HUES64 (cell line): ENCODE data around the gene KCNJ9.

Experiments used
- H3K27ac ChIP-seq: 2 replicates; pipeline ENCODE4 v1.7.0; 2013; ENCODE audit warnings: low read depth, low read length, inconsistent platforms
- H3K27me3 ChIP-seq: 2 replicates; pipeline ENCODE4 v1.6.1; 2013; ENCODE audit warnings: mild to moderate bottlenecking, low read length; ENCODE audit not compliant: insufficient read depth
- H3K36me3 ChIP-seq: 2 replicates; pipeline ENCODE4 v1.6.1; 2013; ENCODE audit warnings: mild to moderate bottlenecking, low read length; ENCODE audit not compliant: insufficient read depth
- H3K4me1 ChIP-seq: 2 replicates; pipeline ENCODE4 v1.6.1; 2013; ENCODE audit warnings: mild to moderate bottlenecking, low read length, moderate library complexity; ENCODE audit not compliant: insufficient read depth
- H3K4me3 ChIP-seq: 2 replicates; pipeline ENCODE4 v1.5.1; 2013; ENCODE audit warnings: mild to moderate bottlenecking, low read length, moderate library complexity
- H3K9ac ChIP-seq: 2 replicates; pipeline ENCODE4 v1.6.1; 2013; ENCODE audit warnings: mild to moderate bottlenecking, low read depth, low read length
- H3K9me3 ChIP-seq: 2 replicates; pipeline ENCODE4 v1.6.1; 2013; ENCODE audit warnings: low read depth, low read length; ENCODE audit not compliant: insufficient read depth
- WGBS: fragments of 150-250, 120-280 bp; methylation state at CpG from one replicate; pipeline ENCODE4 v1.1.7; 2013; ENCODE audit warnings: missing lambda C conversion rate; 5-methylcytosine and 5-hydroxymethylcytosine counted together

Gene KCNJ9

DNA sequence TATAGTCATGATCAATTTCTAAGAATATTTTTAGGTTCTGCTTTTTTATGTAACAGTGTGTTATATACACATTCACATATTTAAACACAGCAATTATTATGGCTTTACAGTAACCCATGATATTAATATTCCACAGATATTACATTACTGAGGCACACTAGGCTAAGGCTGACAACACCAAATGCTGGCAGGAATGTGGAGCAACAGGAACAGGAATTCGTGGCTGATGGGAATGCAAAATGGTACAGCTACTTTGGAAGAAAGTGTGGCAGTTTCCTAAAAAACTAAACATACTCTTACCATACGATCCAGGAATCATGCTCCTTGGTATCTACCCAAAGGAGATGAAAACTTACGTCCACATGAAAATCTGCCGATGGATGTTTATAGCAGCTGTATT, 1.9 kb upstream of the KCNJ9 start:
- H3K9me3 ChIP-seq = no peaks in the 10 kb centered on the region
- peaks cover 60% of the 10 kb centered on the region for H3K27me3 ChIP-seq
- WGBS = 70% methylated on average over 4 of the region's 4 CpGs
- no peaks in the 10 kb centered on the region for H3K36me3 ChIP-seq
- H3K4me3 ChIP-seq = no peak overlapping the region
- H3K4me1 ChIP-seq = no peaks in the 10 kb centered on the region
- H3K9ac ChIP-seq = no peak overlapping the region
- H3K27ac ChIP-seq = no peak overlapping the region

DNA sequence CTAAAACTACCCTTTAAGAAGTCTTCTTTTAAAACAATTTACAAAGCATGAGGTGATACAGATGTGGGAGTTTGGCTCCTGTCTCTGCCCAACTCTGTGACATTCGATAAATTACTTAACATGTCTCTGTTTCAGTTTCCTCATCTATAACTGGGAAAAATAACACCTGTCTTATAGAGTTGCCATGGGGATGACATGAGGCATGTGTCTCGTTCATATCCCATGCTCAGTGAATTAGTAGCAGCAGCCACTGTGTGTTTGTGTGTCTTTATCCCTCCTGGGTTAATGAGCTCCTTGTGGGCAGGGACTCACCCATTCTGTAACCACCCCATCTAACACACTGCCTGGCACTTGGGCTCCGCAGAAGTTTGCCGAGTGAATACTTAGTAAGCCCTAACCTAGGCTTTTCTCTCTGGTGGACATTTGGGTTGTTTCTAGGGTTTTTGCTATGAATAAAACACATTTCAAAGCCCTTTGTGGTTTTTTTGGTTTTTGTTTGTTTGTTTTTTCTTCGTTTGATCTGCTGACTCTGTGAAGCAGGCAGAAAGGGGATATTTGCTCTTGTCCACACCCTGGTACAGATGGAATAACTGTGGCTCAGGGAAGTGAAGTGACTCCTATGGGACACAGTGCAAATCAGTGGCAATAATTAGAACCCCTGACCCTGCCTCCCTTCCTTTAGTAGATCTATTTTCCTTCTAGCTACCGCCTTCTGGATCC, 797 bp upstream of the KCNJ9 start:
- Histone ChIP-seq H3K9me3 (no peaks in the 10 kb centered on the region), H3K4me1 (no peaks in the 10 kb centered on the region), H3K27ac (no peak overlapping the region), H3K36me3 (no peaks in the 10 kb centered on the region), H3K4me3 (no peak overlapping the region), H3K27me3 (peaks cover 68% of the 10 kb centered on the region), H3K9ac (no peak overlapping the region)
- WGBS = 70% methylated on average over 6 of the region's 6 CpGs

- no CpG with 5 or more reads among the region's 2 CpGs for WGBS
- Histone ChIP-seq H3K27ac (no peak overlapping the region), H3K9me3 (no peaks in the 10 kb centered on the region), H3K27me3 (peaks cover 76% of the 10 kb centered on the region), H3K4me1 (0 out of 2 replicates have a peak, but pooled peaks cover 3% of the 10 kb centered on the region), H3K9ac (no peak overlapping the region), H3K4me3 (no peak overlapping the region), H3K36me3 (no peaks in the 10 kb centered on the region)
Measured at GRCh38 chr1:160082487-160082886, 1.1 kb downstream of the KCNJ9 start.

DNA sequence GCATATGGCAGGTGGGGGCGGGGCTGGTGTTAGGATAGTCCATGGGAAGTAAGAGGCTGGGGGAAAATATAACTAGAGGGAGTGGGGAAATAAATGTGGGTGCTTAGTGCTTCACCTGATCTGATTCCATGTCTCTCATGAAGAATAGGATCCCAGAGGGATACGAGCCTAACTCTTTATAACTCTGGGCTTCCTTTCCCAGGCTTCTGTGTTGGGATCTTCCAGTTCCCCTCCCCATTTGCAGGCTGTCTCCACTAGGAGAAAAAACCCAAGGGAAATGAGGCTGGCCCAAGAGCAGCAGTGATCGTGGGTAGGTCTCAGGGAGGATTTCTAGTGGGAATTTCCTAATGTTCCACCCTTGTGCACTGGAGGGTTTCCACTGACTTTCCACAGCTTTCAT, 1.6 kb downstream of the KCNJ9 start:
- H3K27me3 ChIP-seq = peaks cover 76% of the 10 kb centered on the region

DNA sequence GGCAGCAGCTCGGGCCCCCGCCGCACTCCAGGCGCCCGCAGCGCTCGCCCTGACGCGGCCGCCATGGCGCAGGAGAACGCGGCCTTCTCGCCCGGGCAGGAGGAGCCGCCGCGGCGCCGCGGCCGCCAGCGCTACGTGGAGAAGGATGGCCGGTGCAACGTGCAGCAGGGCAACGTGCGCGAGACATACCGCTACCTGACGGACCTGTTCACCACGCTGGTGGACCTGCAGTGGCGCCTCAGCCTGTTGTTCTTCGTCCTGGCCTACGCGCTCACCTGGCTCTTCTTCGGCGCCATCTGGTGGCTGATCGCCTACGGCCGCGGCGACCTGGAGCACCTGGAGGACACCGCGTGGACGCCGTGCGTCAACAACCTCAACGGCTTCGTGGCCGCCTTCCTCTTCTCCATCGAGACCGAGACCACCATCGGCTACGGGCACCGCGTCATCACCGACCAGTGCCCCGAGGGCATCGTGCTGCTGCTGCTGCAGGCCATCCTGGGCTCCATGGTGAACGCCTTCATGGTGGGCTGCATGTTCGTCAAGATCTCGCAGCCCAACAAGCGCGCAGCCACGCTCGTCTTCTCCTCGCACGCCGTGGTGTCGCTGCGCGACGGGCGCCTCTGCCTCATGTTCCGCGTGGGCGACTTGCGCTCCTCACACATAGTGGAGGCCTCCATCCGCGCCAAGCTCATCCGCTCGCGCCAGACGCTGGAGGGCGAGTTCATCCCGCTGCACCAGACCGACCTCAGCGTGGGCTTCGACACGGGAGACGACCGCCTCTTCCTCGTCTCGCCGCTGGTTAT, 2.8 kb downstream of the KCNJ9 start:
- WGBS = 39% methylated on average over 96 of the region's 96 CpGs
- peaks cover 71% of the 10 kb centered on the region for H3K27me3 ChIP-seq
- peak overlapping the region; percentile 66 for H3K9ac ChIP-seq

More for the DNA sequence above, 1.6 kb downstream of the KCNJ9 start:
- H3K9ac ChIP-seq = no peak overlapping the region
- no peaks in the 10 kb centered on the region for H3K9me3 ChIP-seq
- WGBS = 68% methylated on average over 3 of the region's 3 CpGs
- 0 out of 2 replicates have a peak, but pooled peaks cover 3% of the 10 kb centered on the region for H3K4me1 ChIP-seq
- no peak overlapping the region for H3K27ac ChIP-seq
- H3K36me3 ChIP-seq = no peaks in the 10 kb centered on the region
- no peak overlapping the region for H3K4me3 ChIP-seq

DNA sequence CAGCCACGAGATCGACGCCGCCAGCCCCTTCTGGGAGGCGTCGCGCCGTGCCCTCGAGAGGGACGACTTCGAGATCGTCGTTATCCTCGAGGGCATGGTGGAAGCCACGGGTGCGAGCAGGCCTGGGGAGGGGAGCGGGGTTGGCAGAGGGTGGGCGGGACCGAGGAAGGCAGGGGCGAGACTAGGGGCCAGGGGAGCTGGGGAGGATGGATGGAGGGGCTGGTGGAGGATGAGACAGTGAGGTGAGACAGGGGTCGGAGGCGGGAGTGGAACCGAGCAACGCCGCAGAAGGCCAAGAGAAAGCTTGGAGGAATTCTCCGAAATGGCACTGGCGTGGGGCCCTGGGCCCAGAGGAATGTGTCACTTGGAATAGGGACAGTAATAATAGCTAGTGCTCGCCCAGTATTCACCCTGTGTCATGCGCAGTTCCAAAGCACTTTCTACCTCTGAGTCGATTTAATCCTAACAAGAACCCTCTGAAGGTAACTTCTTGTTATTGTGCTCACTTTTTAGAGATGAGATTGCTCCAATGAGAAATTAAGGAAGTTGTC, 3.5 kb downstream of the KCNJ9 start:
- Histone ChIP-seq H3K36me3 (no peaks in the 10 kb centered on the region), H3K9ac (no peak overlapping the region), H3K27me3 (peaks cover 64% of the 10 kb centered on the region), H3K27ac (no peak overlapping the region), H3K4me1 (0 out of 2 replicates have a peak, but pooled peaks cover 3% of the 10 kb centered on the region), H3K4me3 (no peak overlapping the region), H3K9me3 (no peaks in the 10 kb centered on the region)
- WGBS = 91% methylated on average over 29 of the region's 30 CpGs

More for the DNA sequence above, 2.8 kb downstream of the KCNJ9 start:
- Histone ChIP-seq H3K4me1 (0 out of 2 replicates have a peak, but pooled peaks cover 3% of the 10 kb centered on the region), H3K4me3 (peak overlapping the region; percentile 58), H3K9me3 (no peaks in the 10 kb centered on the region), H3K27ac (no peak overlapping the region), H3K36me3 (no peaks in the 10 kb centered on the region)

DNA sequence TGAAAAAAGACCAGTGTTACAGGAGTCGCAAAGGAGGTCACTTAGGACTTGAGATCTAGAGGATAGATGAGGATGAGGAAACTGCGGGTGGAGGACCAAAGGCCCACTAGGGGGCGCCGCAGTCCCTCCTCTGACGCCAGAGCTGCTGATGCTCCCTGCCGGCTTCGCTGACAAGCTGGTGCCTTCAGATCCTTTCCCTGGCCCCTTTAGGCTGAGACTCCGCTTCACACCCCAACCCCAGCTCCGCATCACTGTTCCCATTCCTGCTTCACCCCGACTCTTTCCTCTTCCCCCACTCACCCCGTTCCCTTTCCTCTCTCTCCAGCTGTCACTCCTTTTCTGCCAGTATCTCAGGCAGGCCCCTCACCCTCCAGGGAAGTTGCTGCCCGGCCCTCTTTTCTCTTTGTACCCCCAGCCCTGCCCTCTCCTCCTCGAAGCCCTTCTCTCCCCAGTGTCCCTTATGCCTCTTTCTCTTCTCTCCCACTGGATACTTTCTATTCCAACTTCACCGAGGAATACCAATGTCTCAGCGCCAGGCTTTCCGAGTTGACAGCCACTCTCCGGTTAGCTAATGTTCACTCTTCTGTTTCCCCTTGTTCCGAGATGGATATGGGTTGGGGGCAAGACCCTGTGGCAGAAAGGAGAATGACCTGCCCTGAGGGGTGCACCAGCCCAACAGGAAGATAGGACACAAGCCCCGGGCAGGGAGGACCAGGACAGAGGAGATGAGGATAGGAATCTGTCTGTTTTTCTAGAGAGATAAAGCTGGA, 4.5 kb downstream of the KCNJ9 start:
- H3K9me3 ChIP-seq = no peaks in the 10 kb centered on the region
- no peaks in the 10 kb centered on the region for H3K36me3 ChIP-seq
- H3K4me1 ChIP-seq = 0 out of 2 replicates have a peak, but pooled peaks cover 3% of the 10 kb centered on the region
- WGBS = 42% methylated on average over 19 of the region's 19 CpGs
- peaks cover 54% of the 10 kb centered on the region for H3K27me3 ChIP-seq
- no peak overlapping the region for H3K27ac ChIP-seq
- H3K9ac ChIP-seq = no peak overlapping the region
- no peak overlapping the region for H3K4me3 ChIP-seq

DNA sequence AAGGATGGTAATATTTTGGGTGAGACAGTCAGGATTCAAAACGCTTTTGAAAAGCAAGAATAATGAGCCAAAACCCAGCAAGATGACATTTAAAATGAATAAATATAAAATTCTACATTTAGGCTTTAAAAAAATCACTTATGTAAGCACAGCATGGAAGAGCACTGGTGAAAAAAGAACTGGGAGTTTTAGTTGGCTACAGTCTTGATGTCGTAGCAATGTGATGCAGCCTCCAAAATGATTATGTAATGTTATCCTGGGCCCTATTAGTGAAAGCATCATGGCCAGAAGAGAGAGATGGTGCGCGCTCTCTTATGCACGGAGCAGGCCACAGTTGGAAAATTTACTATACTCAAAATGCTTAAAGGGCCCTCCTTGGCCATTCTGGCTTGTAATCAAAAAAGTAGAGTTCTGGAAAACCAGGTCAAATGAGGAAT, 5.1 kb downstream of the KCNJ9 start:
- Histone ChIP-seq H3K27ac (no peak overlapping the region), H3K9me3 (no peaks in the 10 kb centered on the region), H3K27me3 (peaks cover 48% of the 10 kb centered on the region), H3K4me3 (no peak overlapping the region), H3K36me3 (no peaks in the 10 kb centered on the region), H3K9ac (no peak overlapping the region), H3K4me1 (0 out of 2 replicates have a peak, but pooled peaks cover 3% of the 10 kb centered on the region)
- WGBS = 92% methylated on average over 5 of the region's 5 CpGs

GRCh38 chr1:160087118-160087662, 5.9 kb downstream of the KCNJ9 start:
- Histone ChIP-seq H3K27ac (no peak overlapping the region), H3K4me3 (no peak overlapping the region), H3K27me3 (peaks cover 41% of the 10 kb centered on the region), H3K4me1 (0 out of 2 replicates have a peak, but pooled peaks cover 3% of the 10 kb centered on the region), H3K36me3 (peaks cover 7% of the 10 kb centered on the region), H3K9me3 (no peaks in the 10 kb centered on the region), H3K9ac (no peak overlapping the region)
- 92% methylated on average over 12 of the region's 12 CpGs for WGBS

GRCh38 chr1:160089883-160090282, 8.5 kb downstream of the KCNJ9 start:
- H3K27ac ChIP-seq = no peak overlapping the region
- H3K36me3 ChIP-seq = peaks cover 29% of the 10 kb centered on the region
- no peak overlapping the region for H3K9ac ChIP-seq
- H3K9me3 ChIP-seq = no peaks in the 10 kb centered on the region
- WGBS = 90% methylated on average over 3 of the region's 3 CpGs
- H3K4me1 ChIP-seq = 0 out of 2 replicates have a peak, but pooled peaks cover 3% of the 10 kb centered on the region
- H3K4me3 ChIP-seq = no peak overlapping the region
- peaks cover 14% of the 10 kb centered on the region for H3K27me3 ChIP-seq
